BLaER1 treated with 17β-estradiol and CSF1 and Interleukin-3, amounts not matched to agents 10 nM and 100 nM (cell line): ENCODE results near the gene ZNF335.
"Not testable (repeated sequence)": the region's sequence is repeated elsewhere in the genome, so short reads cannot be mapped to it uniquely, and the experiment has no call there.

Source experiments
- H3K27ac ChIP-seq, 11 experiments: shearing (Covaris generic); formaldehyde crosslinking; 2 replicates each; pipeline ENCODE4 v1.8.1; 2022
- H3K27me3 ChIP-seq, 11 experiments: shearing (Covaris generic); formaldehyde crosslinking; 2 replicates each; pipeline ENCODE4 v1.8.1; 2022
- H3K36me3 ChIP-seq, 11 experiments: shearing (Covaris generic); formaldehyde crosslinking; 2 replicates each; pipeline ENCODE4 v1.8.1; 2022
- H3K4me1 ChIP-seq, 10 experiments: shearing (Covaris generic); formaldehyde crosslinking; 2 replicates each; pipeline ENCODE4 v1.8.1; 2022
- H3K4me2 ChIP-seq, 11 experiments: shearing (Covaris generic); formaldehyde crosslinking; 2 replicates each; pipeline ENCODE4 v1.8.1; 2022
- H3K4me3 ChIP-seq, 10 experiments: shearing (Covaris generic); formaldehyde crosslinking; 2 replicates each; pipeline ENCODE4 v1.8.1; 2022
- H3K9ac ChIP-seq, 11 experiments: shearing (Covaris generic); formaldehyde crosslinking; 2 replicates each; pipeline ENCODE4 v1.8.1; 2022
- H3K9me3 ChIP-seq, 11 experiments: shearing (Covaris generic); formaldehyde crosslinking; replicated peaks in 1 of 11; 2 replicates each; pipeline ENCODE4 v1.8.1; 2022
- H4K20me1 ChIP-seq, 11 experiments: shearing (Covaris generic); formaldehyde crosslinking; 2 replicates each; pipeline ENCODE4 v1.8.1; 2022
- Cebpa-rat ChIP-seq, 11 experiments: shearing (Covaris generic); IDR thresholded peaks; 2 replicates each; pipeline ENCODE4 v1.8.1; 2022

The ZNF335 gene

GRCh38 chr20:45957021-45957941, 14.7 kb downstream of the ZNF335 start:
- peaks cover 87 to 100% (median 99%) of the 10 kb centered on the region in 11 experiments for H3K36me3 ChIP-seq
- no peak overlapping the region for H3K27ac ChIP-seq
- no peak overlapping the region for H3K4me3 ChIP-seq

DNA sequence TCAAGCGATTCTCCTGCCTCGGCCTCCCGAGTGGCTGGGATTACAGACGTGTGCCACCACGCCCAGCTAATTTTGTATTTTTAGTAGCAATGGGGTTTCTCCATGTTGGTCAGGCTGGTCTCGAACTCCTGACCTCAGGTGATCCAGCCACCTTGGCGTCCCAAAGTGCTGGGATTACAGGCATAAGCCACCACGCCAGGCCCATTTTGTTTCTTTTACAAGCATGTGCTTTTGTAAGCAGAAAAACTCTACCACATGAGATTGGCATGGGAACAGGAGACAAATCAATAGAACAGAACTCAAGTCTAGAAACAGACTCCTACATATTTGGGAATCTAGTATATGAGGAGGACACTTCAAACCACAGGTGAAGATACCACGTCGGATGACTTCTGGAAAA, 15.7 kb downstream of the ZNF335 start:
- H4K20me1 ChIP-seq: peaks cover 0 to 46% (median 0%) of the 10 kb centered on the region in 11 experiments; a peak in 8 of 22 replicates
- H3K9ac ChIP-seq, H3K4me3 ChIP-seq, H3K27me3 ChIP-seq, H3K27ac ChIP-seq, H3K4me1 ChIP-seq, H3K4me2 ChIP-seq, H3K9me3 ChIP-seq: not testable (repeated sequence)
- H3K36me3 ChIP-seq: peaks cover 87 to 100% (median 99%) of the 10 kb centered on the region in 11 experiments

More at GRCh38 chr20:45957021-45957941, 14.7 kb downstream of the ZNF335 start:
- Histone ChIP-seq H3K27me3 (no peaks in the 10 kb centered on the region), H3K4me1 (peaks cover 0 to 4% (median 0%) of the 10 kb centered on the region in 10 experiments; a peak in 2 of 20 replicates), H3K9me3 (peaks cover 0 to 6% (median 0%) of the 10 kb centered on the region in 11 experiments; a peak in 1 of 22 replicates), H3K9ac (no peak overlapping the region; a peak in 2 of 22 replicates), H4K20me1 (peaks cover 0 to 42% (median 5%) of the 10 kb centered on the region in 11 experiments; a peak in 12 of 22 replicates), H3K4me2 (no peak overlapping the region)
- no peak for TF ChIP-seq Cebpa-rat (IDR thresholded peaks at IDR 0.05)

DNA sequence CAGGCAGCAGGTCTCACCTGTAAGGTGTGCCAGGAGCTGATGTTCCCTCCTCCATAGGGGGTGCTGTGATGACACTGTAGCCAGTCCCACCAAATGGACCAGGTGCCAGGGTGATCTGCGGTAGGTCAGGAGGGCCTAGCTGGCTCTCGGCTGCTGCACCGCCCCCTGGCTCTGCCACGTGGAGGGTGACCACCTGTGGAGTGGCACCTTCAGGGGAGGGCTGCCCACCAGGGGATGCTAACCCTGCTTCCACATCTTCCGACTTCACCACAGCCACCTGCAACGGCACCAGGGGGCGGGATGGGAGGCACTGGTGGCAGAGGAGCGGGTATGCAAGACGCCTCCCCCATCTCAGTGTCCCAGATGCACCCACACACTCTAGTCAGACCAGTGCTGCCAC, 18.3 kb downstream of the ZNF335 start:
- no peak for TF ChIP-seq Cebpa-rat (IDR thresholded peaks at IDR 0.05)
- no peaks in the 10 kb centered on the region for H3K27me3 ChIP-seq
- H3K9ac ChIP-seq: no peak overlapping the region
- no peaks in the 10 kb centered on the region for H3K9me3 ChIP-seq
- peaks cover 87 to 100% (median 98%) of the 10 kb centered on the region in 11 experiments for H3K36me3 ChIP-seq
- H4K20me1 ChIP-seq: peaks cover 0 to 60% (median 18%) of the 10 kb centered on the region in 11 experiments; a peak in 18 of 22 replicates
- H3K27ac ChIP-seq: no peak overlapping the region
- H3K4me3 ChIP-seq: no peak overlapping the region
- H3K4me2 ChIP-seq: no peak overlapping the region
- H3K4me1 ChIP-seq: peaks cover 0 to 3% (median under 1%) of the 10 kb centered on the region in 10 experiments; a peak in 8 of 20 replicates

DNA sequence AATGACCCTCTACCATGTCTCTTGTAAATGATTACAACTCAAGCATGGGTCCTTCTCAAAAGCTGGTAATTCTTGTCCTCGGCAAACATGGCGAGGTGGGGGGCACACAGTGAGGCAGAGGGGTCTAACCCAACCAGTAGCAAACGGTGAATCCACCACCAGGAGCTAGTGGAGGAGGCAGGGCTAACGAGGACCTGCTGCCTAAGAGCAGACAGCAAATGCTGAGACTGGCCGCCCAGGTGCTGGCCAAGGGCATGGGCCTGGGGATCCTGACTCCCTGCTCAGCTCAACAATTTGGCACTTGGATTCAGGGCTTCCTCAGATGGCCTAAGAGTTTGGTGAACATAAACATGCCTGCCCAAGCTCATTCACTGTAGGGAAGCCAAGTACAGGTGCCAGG, 19.1 kb downstream of the ZNF335 start:
- no peak overlapping the region for H3K4me2 ChIP-seq
- H3K9me3 ChIP-seq: no peaks in the 10 kb centered on the region
- no peak overlapping the region for H3K9ac ChIP-seq
- peaks cover under 1 to 11% (median 9%) of the 10 kb centered on the region in 10 experiments; a peak in 16 of 20 replicates for H3K4me1 ChIP-seq
- H3K4me3 ChIP-seq: no peak overlapping the region
- no peak for TF ChIP-seq Cebpa-rat (IDR thresholded peaks at IDR 0.05)
- no peak overlapping the region for H3K27ac ChIP-seq
- H3K36me3 ChIP-seq: peaks cover 87 to 100% (median 98%) of the 10 kb centered on the region in 11 experiments
- no peaks in the 10 kb centered on the region for H3K27me3 ChIP-seq
- peaks cover 0 to 66% (median 26%) of the 10 kb centered on the region in 11 experiments; a peak in 18 of 22 replicates for H4K20me1 ChIP-seq

DNA sequence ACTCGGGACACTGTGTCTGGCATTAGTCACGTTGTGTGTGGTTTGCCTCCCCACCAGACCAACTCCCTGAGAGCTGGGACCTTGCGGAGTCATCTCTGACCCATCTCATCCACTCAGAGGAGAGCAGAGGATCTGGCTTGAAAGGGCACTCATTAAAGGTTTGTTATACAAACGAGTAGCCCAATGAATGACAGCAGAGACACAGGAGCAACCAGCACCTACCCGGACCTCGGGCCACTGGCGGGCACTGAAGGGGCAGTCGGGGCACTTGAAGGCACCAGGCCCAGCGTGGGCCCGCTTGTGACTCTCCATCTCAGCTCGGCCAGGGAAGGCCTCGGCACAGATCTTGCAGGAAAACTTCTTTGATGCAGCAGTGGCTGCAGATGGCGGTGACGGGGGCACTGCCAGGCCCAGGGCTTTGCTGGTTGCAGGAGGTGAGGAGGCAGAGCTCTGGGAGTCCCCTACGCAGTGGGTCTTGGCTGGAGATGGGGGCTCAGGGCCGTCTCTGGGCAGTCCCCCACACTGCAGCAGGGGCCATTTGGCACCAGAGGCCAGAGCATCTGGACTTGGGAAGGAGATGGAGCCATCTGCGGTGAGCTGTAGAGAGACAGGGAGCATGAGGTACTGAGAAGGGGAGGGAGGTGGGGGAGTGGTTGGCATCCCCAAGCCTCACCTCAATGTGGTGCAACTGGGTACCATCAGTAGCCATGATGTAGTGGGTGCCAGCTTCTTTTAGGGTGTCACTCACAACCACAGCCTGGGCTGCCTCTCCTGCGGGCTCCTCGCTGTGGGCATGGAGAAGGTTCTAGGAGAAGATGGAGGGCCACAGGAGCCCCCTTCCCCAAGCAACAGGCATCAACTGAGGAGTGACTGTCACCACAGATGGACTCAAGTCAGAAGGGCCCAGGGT, 19.8 kb downstream of the ZNF335 start:
- Histone ChIP-seq H3K9me3 (no peaks in the 10 kb centered on the region), H3K36me3 (peaks cover 87 to 100% (median 98%) of the 10 kb centered on the region in 11 experiments), H3K4me2 (no peak overlapping the region), H3K4me1 (peaks cover 5 to 17% (median 15%) of the 10 kb centered on the region in 10 experiments; a peak in 19 of 20 replicates), H3K4me3 (no peak overlapping the region), H4K20me1 (peaks cover 0 to 69% (median 31%) of the 10 kb centered on the region in 11 experiments; a peak in 18 of 22 replicates), H3K27ac (no peak overlapping the region), H3K9ac (no peak overlapping the region), H3K27me3 (no peaks in the 10 kb centered on the region)
- TF ChIP-seq Cebpa-rat (IDR thresholded peaks at IDR 0.05): no peak

DNA sequence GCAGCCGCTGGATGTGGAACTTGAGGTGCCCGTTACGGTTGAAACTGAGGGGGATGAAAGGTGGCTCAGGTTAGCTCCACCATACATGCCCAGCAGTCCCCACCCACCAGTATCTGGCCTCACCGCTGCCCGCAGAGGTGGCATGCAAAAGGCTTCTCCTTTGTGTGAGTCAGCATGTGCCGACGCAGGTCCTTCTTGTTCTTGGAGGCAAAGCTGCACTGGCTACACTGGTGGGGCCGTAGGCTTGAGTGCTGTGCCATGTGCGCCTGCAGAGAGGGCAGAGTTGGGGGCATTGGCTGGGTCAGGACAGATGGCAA, 21.7 kb downstream of the ZNF335 start:
- H3K27me3 ChIP-seq: no peaks in the 10 kb centered on the region
- no peaks in the 10 kb centered on the region for H3K9me3 ChIP-seq
- H4K20me1 ChIP-seq: peaks cover 0 to 84% (median 43%) of the 10 kb centered on the region in 11 experiments; a peak in 18 of 22 replicates
- no peak for TF ChIP-seq Cebpa-rat (IDR thresholded peaks at IDR 0.05)
- H3K27ac ChIP-seq: no peak overlapping the region
- peaks cover 13 to 36% (median 28%) of the 10 kb centered on the region in 10 experiments for H3K4me1 ChIP-seq
- H3K4me2 ChIP-seq: no peak overlapping the region
- no peak overlapping the region for H3K4me3 ChIP-seq
- no peak overlapping the region for H3K9ac ChIP-seq
- peaks cover 88 to 100% (median 98%) of the 10 kb centered on the region in 11 experiments for H3K36me3 ChIP-seq

GRCh38 chr20:45949542-45950329, 22.3 kb downstream of the ZNF335 start:
- Histone ChIP-seq H3K4me3 (no peak overlapping the region), H3K27ac (no peak overlapping the region), H3K4me1 (peaks cover 13 to 41% (median 31%) of the 10 kb centered on the region in 10 experiments)

More at GRCh38 chr20:45949542-45950329, 22.3 kb downstream of the ZNF335 start:
- peaks cover 93 to 100% (median 98%) of the 10 kb centered on the region in 11 experiments for H3K36me3 ChIP-seq
- H3K9ac ChIP-seq: 0 out of 22 replicates have a peak overlapping the region, but pooled peaks of 1 of the 11 experiments have one; percentile 8
- no peaks in the 10 kb centered on the region for H3K9me3 ChIP-seq
- H4K20me1 ChIP-seq: peaks cover 0 to 87% (median 43%) of the 10 kb centered on the region in 11 experiments; a peak in 18 of 22 replicates
- no peak for TF ChIP-seq Cebpa-rat (IDR thresholded peaks at IDR 0.05)
- no peaks in the 10 kb centered on the region for H3K27me3 ChIP-seq
- H3K4me2 ChIP-seq: no peak overlapping the region
